Erythroblast (primary cell): ENCODE measurements around the gene ENTPD1.

ENCODE experiments used
- GATA1 ChIP-seq: IDR thresholded peaks from 2 replicates; pipeline ENCODE4 v1.6.1; 2011; ENCODE audit warnings: low read depth, mild to moderate bottlenecking, control low read depth, low read length, moderate library complexity
- POLR2A ChIP-seq: IDR thresholded peaks from 2 replicates; pipeline ENCODE4 v1.6.1; 2011; ENCODE audit warnings: mild to moderate bottlenecking, low read length

DNA sequence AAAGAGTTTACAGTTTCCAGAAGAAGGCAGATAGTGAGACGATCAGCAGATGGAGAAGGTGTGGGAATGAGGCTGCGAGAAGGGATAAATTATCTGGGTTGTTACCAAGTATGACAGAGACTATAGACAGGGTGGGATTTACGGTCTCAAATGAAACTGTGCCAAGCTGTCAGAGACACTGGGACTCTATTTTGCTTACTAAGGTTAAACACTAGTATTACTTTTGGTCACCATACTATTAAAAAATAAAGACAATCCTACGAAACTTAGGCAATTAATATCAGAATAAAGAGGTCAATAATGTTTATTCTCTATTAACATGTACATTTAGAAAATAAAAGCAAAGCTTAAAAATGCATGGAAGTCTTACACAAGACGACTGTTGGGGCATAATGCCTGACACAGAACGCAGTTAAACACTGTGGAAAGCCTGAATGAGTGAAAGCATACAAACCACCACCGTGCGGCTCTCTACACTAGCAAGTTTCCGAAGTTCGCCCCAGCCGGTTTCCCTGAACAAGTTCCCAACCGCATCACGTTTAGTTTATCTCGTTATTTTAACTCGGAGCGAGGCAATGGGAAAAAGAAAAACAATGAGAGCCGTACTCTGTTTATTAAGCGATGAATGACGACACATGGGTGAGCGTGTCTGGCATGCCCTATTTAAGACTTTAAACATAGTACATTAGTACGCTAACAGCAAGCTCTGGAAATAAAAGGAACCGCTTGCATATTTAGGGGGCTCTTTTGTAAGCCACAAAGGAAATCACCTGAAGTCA is 150.9 kb downstream of the ENTPD1 start:
- no peak for TF ChIP-seq POLR2A
- no peak for TF ChIP-seq GATA1
